ENCODE measurements around the gene NOD1.
"Not testable (repeated sequence)": the region's sequence is repeated elsewhere in the genome, so short reads cannot be mapped to it uniquely, and the experiment has no call there.

Gene NOD1

GRCh38 chr7:30411173-30411572 is 67.4 kb downstream of the NOD1 start:
- DNase-seq = no peak

- DNase-seq = no peak
Measured at GRCh38 chr7:30406664-30407425, 71.7 kb downstream of the NOD1 start.

- DNase-seq = no peak
Measured at GRCh38 chr7:30405179-30405578, 73.4 kb downstream of the NOD1 start.

GRCh38 chr7:30403477-30403876 is 75.1 kb downstream of the NOD1 start:
- no peak for DNase-seq

GRCh38 chr7:30396389-30396788 is 82.2 kb downstream of the NOD1 start:
- DNase-seq = peak; percentile 8

- no peak for DNase-seq
Measured at GRCh38 chr7:30395676-30396075, 82.9 kb downstream of the NOD1 start.

GRCh38 chr7:30391806-30392205 is 86.8 kb downstream of the NOD1 start:
- DNase-seq = no peak

GRCh38 chr7:30390736-30391636 is 87.6 kb downstream of the NOD1 start:
- DNase-seq = no peak

- no peak for DNase-seq
Measured at GRCh38 chr7:30389791-30390190, 88.8 kb downstream of the NOD1 start.

- no peak for DNase-seq
Measured at GRCh38 chr7:30382607-30383006, 96.0 kb downstream of the NOD1 start.

GRCh38 chr7:30380824-30381223 is 97.8 kb downstream of the NOD1 start:
- not testable (repeated sequence) for DNase-seq

GRCh38 chr7:30380294-30380693 is 98.3 kb downstream of the NOD1 start:
- DNase-seq = no peak

- no peak for DNase-seq
Measured at GRCh38 chr7:30379741-30380140, 98.8 kb downstream of the NOD1 start.

- DNase-seq = peak; percentile 35
Measured at GRCh38 chr7:30379131-30379530, 99.5 kb downstream of the NOD1 start.

GRCh38 chr7:30378275-30378674 is 100.3 kb downstream of the NOD1 start:
- no peak for DNase-seq
